Epithelial cell of esophagus (primary cell): ENCODE data around the gene NOTUM.
A peak's percentile ranks its signal among the peaks of the same experiment; 100 is the strongest.

ENCODE experiments used
- DNase-seq: peaks from one replicate; pipeline ENCODE4 v3.0.0; 2010; ENCODE audit warnings: low read depth
- H3K4me3 ChIP-seq: 2 replicates; pipeline ENCODE4 v1.5.1; 2011; ENCODE audit warnings: mild to moderate bottlenecking, low read length, control low read depth
- CTCF ChIP-seq: IDR thresholded peaks from 2 replicates; pipeline ENCODE4 v1.5.1; 2011; ENCODE audit warnings: low read depth, mild to moderate bottlenecking, low read length, control low read depth, inconsistent platforms; ENCODE audit not compliant: insufficient read depth; ENCODE audit errors: missing control alignments

The NOTUM gene

GRCh38 chr17:81924557-81925532, 36.1 kb downstream of the NOTUM start:
- TF ChIP-seq CTCF, result no peak
- H3K4me3 ChIP-seq, result no peak overlapping the region
- DNase-seq, result no peak

GRCh38 chr17:81923302-81924260, 37.4 kb downstream of the NOTUM start:
- DNase-seq, result peak; percentile 81
- TF ChIP-seq CTCF, result peak; percentile 1
- H3K4me3 ChIP-seq, result peak overlapping the region; percentile 31

- no peak for TF ChIP-seq CTCF
- no peak overlapping the region for H3K4me3 ChIP-seq
- DNase-seq, result no peak
Measured at GRCh38 chr17:81922566-81923301, 38.3 kb downstream of the NOTUM start.

- DNase-seq, result no peak
- TF ChIP-seq CTCF, result no peak
- no peak overlapping the region for H3K4me3 ChIP-seq
Measured at GRCh38 chr17:81921996-81922565, 38.9 kb downstream of the NOTUM start.

- H3K4me3 ChIP-seq, result no peak overlapping the region
- no peak for DNase-seq
- no peak for TF ChIP-seq CTCF
Measured at GRCh38 chr17:81921537-81921862, 39.5 kb downstream of the NOTUM start.
